H1 (cell line): ENCODE measurements around the gene GGT7.

Source experiments
- CHD1 ChIP-seq: IDR thresholded peaks from 2 replicates; pipeline ENCODE4 v1.6.1; 2012; ENCODE audit warnings: low read depth, low read length, improper control_type of control experiment
- CREB1 ChIP-seq: IDR thresholded peaks from 2 replicates; pipeline ENCODE4 v1.6.1; 2012; ENCODE audit warnings: inconsistent platforms
- CTCF ChIP-seq, 3 experiments: IDR thresholded peaks; 1 replicate in 2 of 3; 2 replicates in 1 of 3; pipeline versions ENCODE4 v1.5.1 to v1.6.1; 2011; ENCODE audit warnings: low read length in 3 of 3, mild to moderate bottlenecking in 3 of 3, inconsistent platforms in 2 of 3, low read depth in 1 of 3, moderate library complexity in 1 of 3; ENCODE audit not compliant: insufficient read depth in 1 of 3; ENCODE audit errors: control extremely low read depth in 1 of 3
- EP300 ChIP-seq, 2 experiments: IDR thresholded peaks; 1 replicate in 1 of 2; 2 replicates in 1 of 2; pipeline ENCODE4 v1.6.1; 2011 to 2012; ENCODE audit warnings: low read depth in 2 of 2, low read length in 2 of 2, mild to moderate bottlenecking in 2 of 2, borderline replicate concordance in 1 of 2, inconsistent platforms in 1 of 2, moderate library complexity in 1 of 2
- KDM4A ChIP-seq: IDR thresholded peaks from one replicate; pipeline ENCODE4 v1.7.1; 2012; ENCODE audit warnings: low read depth, mild to moderate bottlenecking, moderate library complexity, low read length, inconsistent platforms; ENCODE audit not compliant: severe bottlenecking
- MAFK ChIP-seq: IDR thresholded peaks from 2 replicates; pipeline ENCODE4 v1.6.1; 2012; ENCODE audit warnings: low read depth, mild to moderate bottlenecking, improper control_type of control experiment, low read length
- POLR2A ChIP-seq, 2 experiments: IDR thresholded peaks; 1 replicate in 1 of 2; 2 replicates in 1 of 2; pipeline ENCODE4 v1.6.1; 2011; ENCODE audit warnings: low read depth in 2 of 2, low read length in 2 of 2, mild to moderate bottlenecking in 2 of 2; ENCODE audit errors: control extremely low read depth in 1 of 2
- POLR2AphosphoS5 ChIP-seq: IDR thresholded peaks from 2 replicates; pipeline ENCODE4 v1.6.1; 2011; ENCODE audit warnings: low read depth, low read length
- SP1 ChIP-seq: IDR thresholded peaks from 2 replicates; pipeline ENCODE4 v1.6.1; 2011; ENCODE audit warnings: low read depth, low read length
- SP2 ChIP-seq: IDR thresholded peaks from 2 replicates; pipeline ENCODE4 v1.6.1; 2012; ENCODE audit warnings: mild to moderate bottlenecking, low read length, inconsistent platforms
- SP4 ChIP-seq: IDR thresholded peaks from 2 replicates; pipeline ENCODE4 v1.6.1; 2012; ENCODE audit warnings: low read length, inconsistent platforms
- TEAD4 ChIP-seq: IDR thresholded peaks from 2 replicates; pipeline ENCODE4 v1.6.1; 2012; ENCODE audit warnings: low read depth, low read length, inconsistent platforms, mixed read lengths
- TF ChIP-seq, protein P1 (sequence below): IDR thresholded peaks from 2 replicates; pipeline ENCODE4 v1.6.1; 2012; ENCODE audit warnings: inconsistent platforms

GRCh38 chr20:34896086-34896621 is 23.5 kb upstream of the GGT7 start:
- TF ChIP-seq SP1 (no peak), TEAD4 (no peak), CHD1 (no peak), CTCF (IDR thresholded peaks at IDR 0.05; ENCODE audit: control extremely low read depth in 1 of 3, insufficient read depth in 1 of 3, low read depth in 1 of 3, low read length in 3 of 3) (no peak), POLR2A (IDR thresholded peaks at IDR 0.05; ENCODE audit: control extremely low read depth in 1 of 2, low read depth in 2 of 2, low read length in 2 of 2) (no peak), EP300 (IDR thresholded peaks at IDR 0.05; ENCODE audit: borderline replicate concordance in 1 of 2, low read depth in 2 of 2, low read length in 2 of 2) (no peak), POLR2AphosphoS5 (no peak), KDM4A (no peak), MAFK (no peak), CREB1 (no peak), SP2 (no peak), SP4 (no peak)
- TF ChIP-seq, protein P1, sequence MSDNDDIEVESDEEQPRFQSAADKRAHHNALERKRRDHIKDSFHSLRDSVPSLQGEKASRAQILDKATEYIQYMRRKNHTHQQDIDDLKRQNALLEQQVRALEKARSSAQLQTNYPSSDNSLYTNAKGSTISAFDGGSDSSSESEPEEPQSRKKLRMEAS, result no peak
